SKM-1 treated with dmso at 0.1 percent for 144 hours (cell line): Measurements from ENCODE around the gene ATR.
"Not testable (repeated sequence)": the region's sequence is repeated elsewhere in the genome, so short reads cannot be mapped to it uniquely, and the experiment has no call there.

ENCODE experiments used
- DNase-seq: peaks from one replicate; lab custom pipeline; 2025; ENCODE audit not compliant: unreplicated experiment; lab: John Stamatoyannopoulos, UW

The ATR gene

GRCh38 chr3:142450189-142450588 is 128.3 kb downstream of the ATR start:
- no peak for DNase-seq

GRCh38 chr3:142447852-142448823 is 130.4 kb downstream of the ATR start, which contains the start of gene XRN1:
Gene XRN1 (minus strand): TSS chr3:142448037. CDS start chr3:142447944, 93 bp downstream.
- peak; percentile 84 for DNase-seq

GRCh38 chr3:142447301-142447851 is 131.2 kb downstream of the ATR start:
- no peak for DNase-seq

GRCh38 chr3:142445816-142446254 is 132.7 kb downstream of the ATR start:
- DNase-seq: no peak

- no peak for DNase-seq
These were observed 134.2 kb downstream of the ATR start for GRCh38 chr3:142444343-142444742.

- not testable (repeated sequence) for DNase-seq
These were observed 135.5 kb downstream of the ATR start for GRCh38 chr3:142443060-142443459.

GRCh38 chr3:142439499-142440220 is 138.9 kb downstream of the ATR start:
- DNase-seq: not testable (repeated sequence)

GRCh38 chr3:142438096-142438495 is 140.4 kb downstream of the ATR start:
- DNase-seq: not testable (repeated sequence)

- DNase-seq: no peak
These were observed 141.5 kb downstream of the ATR start for GRCh38 chr3:142436951-142437585.

- DNase-seq: no peak
These were observed 144.0 kb downstream of the ATR start for GRCh38 chr3:142434503-142434902.

- DNase-seq: no peak
These were observed 145.4 kb downstream of the ATR start for GRCh38 chr3:142433110-142433509.

- no peak for DNase-seq
These were observed 149.0 kb downstream of the ATR start for GRCh38 chr3:142429582-142429981.

GRCh38 chr3:142424754-142425153 is 153.8 kb downstream of the ATR start:
- DNase-seq: no peak

- no peak for DNase-seq
These were observed 159.5 kb downstream of the ATR start for GRCh38 chr3:142418926-142419592.

GRCh38 chr3:142417302-142417701 is 161.2 kb downstream of the ATR start:
- no peak for DNase-seq

- not testable (repeated sequence) for DNase-seq
These were observed 178.0 kb downstream of the ATR start for GRCh38 chr3:142400537-142400936.
